IgD-negative memory B cell (primary cell): ENCODE measurements around the gene SMAD6. TPM values are rescaled to one million over a fixed set of nuclear protein-coding genes. Genes with fewer than 3 reads are reported as not detected.

Experiments used
- H3K27ac Mint-ChIP-seq, 3 donors: one replicate each; pipeline ENCODE4 v1.8.0; 2020 to 2022; ENCODE audit warnings: mild to moderate bottlenecking in 3 of 3, mixed read lengths in 3 of 3, moderate library complexity in 1 of 3
- H3K27me3 Mint-ChIP-seq: one replicate; pipeline ENCODE4 v1.8.0; 2021; ENCODE audit warnings: mixed read lengths
- H3K36me3 Mint-ChIP-seq: one replicate; pipeline ENCODE4 v1.8.0; 2020; ENCODE audit warnings: mild to moderate bottlenecking, mixed read lengths
- H3K4me1 Mint-ChIP-seq, 3 donors: one replicate each; pipeline ENCODE4 v1.8.0; 2020 to 2022; ENCODE audit warnings: mixed read lengths in 3 of 3, mild to moderate bottlenecking in 1 of 3
- H3K4me3 Mint-ChIP-seq, 4 donors: one replicate each; pipeline ENCODE4 v1.8.0; 2020 to 2022; ENCODE audit warnings: mild to moderate bottlenecking in 4 of 4, mixed read lengths in 4 of 4, moderate library complexity in 3 of 4
- H3K9me3 Mint-ChIP-seq, 3 donors: one replicate each; pipeline ENCODE4 v1.8.0; 2020 to 2021; ENCODE audit warnings: mixed read lengths in 3 of 3, mild to moderate bottlenecking in 1 of 3
- polyA plus RNA-seq: library from polyadenylated mRNA; unstranded; fragments of 300-500 nt; fragmentation: Illumina TruSeq; gene quantifications from one replicate; pipeline ENCODE4 v1.2.3, GENCODE V29; 2021

Gene SMAD6
- polyA plus RNA-seq, 1 donor from 2014 or later = not detected

DNA sequence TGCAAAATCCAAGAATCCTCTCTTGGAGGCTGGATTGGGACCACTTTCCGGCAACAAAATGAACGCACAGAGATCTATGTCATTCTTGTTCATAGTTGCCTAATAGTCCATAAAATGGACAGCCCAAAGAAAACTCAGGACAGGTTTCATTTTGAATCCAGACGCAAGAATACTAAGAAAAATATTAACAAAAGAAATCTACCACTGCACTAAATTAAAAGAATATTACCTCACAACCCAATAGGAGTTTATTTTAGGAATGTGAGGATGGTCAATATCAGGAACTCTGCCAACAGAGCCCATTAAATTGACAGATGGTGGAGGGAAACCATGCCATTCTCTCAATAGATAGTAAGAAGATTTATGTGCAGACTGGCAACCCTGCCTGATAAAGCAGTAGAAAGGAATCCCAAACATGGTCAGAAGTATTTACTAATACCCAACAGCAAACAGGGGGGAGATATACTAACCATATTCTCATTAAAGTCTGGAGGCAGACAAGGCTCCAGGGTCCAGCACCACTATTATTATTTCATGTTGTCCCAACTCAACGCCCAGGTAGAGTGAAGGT, 127.6 kb downstream of the SMAD6 start:
- Mint-ChIP-seq H3K4me1 (peaks cover 18 to 25% (median 24%) of the 10 kb centered on the region in 3 donors), H3K27me3 (no peaks in the 10 kb centered on the region), H3K9me3 (peaks cover 0 to 5% (median 0%) of the 10 kb centered on the region in 3 donors), H3K36me3 (no peaks in the 10 kb centered on the region), H3K4me3 (no peak overlapping the region), H3K27ac (no peak overlapping the region)

DNA sequence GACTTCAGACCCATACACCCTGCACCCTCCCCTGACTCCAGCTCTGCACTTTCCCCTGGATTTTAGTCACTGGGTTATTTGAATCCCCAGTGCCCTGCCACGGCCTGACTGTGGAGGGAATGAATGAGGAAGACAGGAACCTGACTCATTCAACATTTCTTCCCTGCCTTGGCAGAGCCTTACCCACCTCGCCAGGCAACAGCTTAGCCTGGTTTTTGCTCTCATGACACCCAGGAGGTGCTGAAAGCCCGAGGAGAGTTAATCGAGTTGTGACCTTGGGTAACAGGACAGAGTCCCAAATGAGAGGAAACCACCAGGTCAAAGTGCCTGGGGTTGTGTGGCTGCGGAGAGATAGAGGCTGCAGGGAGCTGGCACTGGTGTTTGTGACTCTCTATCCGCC, 128.3 kb downstream of the SMAD6 start:
- H3K4me3 Mint-ChIP-seq = peak overlapping the region in 1 of 4 donors; percentile 28
- peaks cover 0 to 5% (median 0%) of the 10 kb centered on the region in 3 donors for H3K9me3 Mint-ChIP-seq
- H3K27ac Mint-ChIP-seq = peak overlapping the region in 1 of 3 donors; percentile 71
- peaks cover 18 to 28% (median 24%) of the 10 kb centered on the region in 3 donors for H3K4me1 Mint-ChIP-seq
- H3K27me3 Mint-ChIP-seq = no peaks in the 10 kb centered on the region
- H3K36me3 Mint-ChIP-seq = no peaks in the 10 kb centered on the region

DNA sequence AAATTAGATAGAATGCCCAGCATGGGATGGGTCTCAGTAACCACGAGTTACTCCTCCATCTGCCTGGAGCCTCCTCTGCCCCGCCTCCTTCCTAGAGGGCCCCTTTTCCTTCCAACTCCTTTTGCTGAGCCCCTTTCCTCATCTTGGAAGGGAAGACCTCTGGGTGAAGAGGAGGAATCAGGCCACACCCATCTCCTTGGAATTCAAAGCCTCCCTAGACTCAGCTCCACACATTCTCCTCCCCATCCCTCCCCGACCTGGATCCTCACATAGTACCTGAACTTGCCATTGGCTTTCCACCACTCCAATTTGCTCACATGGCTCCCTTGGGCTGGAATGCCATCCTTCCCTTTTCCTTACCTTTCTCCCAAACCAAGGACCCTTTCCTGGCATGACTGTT, 128.8 kb downstream of the SMAD6 start:
- peak overlapping the region in 1 of 3 donors; percentile 71 for H3K27ac Mint-ChIP-seq
- H3K9me3 Mint-ChIP-seq = peaks cover 0 to 5% (median 0%) of the 10 kb centered on the region in 3 donors
- no peaks in the 10 kb centered on the region for H3K27me3 Mint-ChIP-seq
- H3K4me1 Mint-ChIP-seq = peaks cover 18 to 29% (median 24%) of the 10 kb centered on the region in 3 donors
- H3K36me3 Mint-ChIP-seq = no peaks in the 10 kb centered on the region
- H3K4me3 Mint-ChIP-seq = no peak overlapping the region

DNA sequence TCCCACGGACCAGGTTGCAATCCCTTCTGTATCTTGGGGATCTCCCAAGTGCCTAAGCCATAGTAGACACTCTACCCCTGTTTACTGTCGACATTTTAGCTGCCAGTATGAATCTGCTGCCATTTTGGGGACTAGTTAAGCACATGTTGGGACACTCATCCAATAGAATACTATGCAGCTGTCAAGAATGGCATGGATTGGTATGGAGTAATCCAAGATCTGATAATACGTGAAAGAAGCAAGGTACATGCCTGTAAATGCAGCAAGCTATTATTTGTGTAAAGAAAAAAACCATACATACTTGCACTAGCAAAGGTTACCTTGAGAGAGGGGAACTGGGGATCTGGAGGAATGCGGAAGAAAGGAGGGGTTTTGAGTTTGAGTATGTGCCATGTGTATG, 129.3 kb downstream of the SMAD6 start:
- Mint-ChIP-seq H3K27ac (peak overlapping the region in 1 of 3 donors; percentile 5), H3K4me3 (peak overlapping the region in 1 of 4 donors; percentile 65), H3K4me1 (peaks cover 18 to 29% (median 24%) of the 10 kb centered on the region in 3 donors), H3K36me3 (no peaks in the 10 kb centered on the region), H3K27me3 (no peaks in the 10 kb centered on the region), H3K9me3 (peaks cover 0 to 5% (median 0%) of the 10 kb centered on the region in 3 donors)

DNA sequence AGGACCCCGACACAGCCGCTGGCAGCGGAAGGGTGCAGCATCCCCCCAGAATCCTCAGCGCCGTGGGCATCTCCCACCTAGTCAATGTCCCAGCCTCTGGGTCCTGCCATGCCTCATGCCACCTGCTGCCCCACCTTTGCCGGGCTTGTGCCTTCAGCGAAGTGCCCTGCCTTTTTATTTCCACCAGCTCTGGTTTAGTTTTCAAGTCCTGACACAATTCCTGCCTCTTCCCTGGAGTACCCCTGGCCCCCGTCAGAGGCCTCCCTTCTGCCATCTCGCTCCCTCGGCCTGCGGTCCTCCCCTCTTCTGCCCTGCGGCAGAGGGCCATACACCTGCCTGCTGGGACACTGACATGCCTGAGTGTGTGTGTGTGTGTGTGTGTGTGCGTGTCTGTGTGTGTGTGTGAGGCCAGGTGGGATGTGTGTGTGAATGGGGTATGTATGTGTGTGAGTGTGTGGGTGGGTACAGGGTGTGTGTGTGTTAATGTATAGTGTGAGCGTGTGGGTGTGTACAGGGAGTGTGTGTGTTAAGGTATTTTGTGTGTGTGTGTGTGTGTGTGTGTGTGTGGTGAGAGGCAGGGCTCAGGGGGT, 129.9 kb downstream of the SMAD6 start:
- Mint-ChIP-seq H3K36me3 (no peaks in the 10 kb centered on the region), H3K4me3 (no peak overlapping the region), H3K27ac (no peak overlapping the region), H3K4me1 (peaks cover 18 to 29% (median 24%) of the 10 kb centered on the region in 3 donors), H3K9me3 (peaks cover 0 to 5% (median 0%) of the 10 kb centered on the region in 3 donors), H3K27me3 (no peaks in the 10 kb centered on the region)

Other genes with a start within 250 kb of the SMAD6 start
- gene SNAPC5, start 204.5 kb upstream of the SMAD6 start, polyA plus RNA-seq = 48.4 TPM
- gene RPL4, start 197.4 kb upstream of the SMAD6 start, polyA plus RNA-seq = 1,406 TPM
- 8.0 TPM for gene ZWILCH, start 196.9 kb upstream of the SMAD6 start, polyA plus RNA-seq
- not detected for gene LCTL, start 136.2 kb upstream of the SMAD6 start, polyA plus RNA-seq